Peyer's patch (tissue), 4 donors: Measurements from ENCODE around the gene CDK6. TPM values are rescaled to one million over a fixed set of nuclear protein-coding genes. Genes with fewer than 3 reads are reported as not detected.

ENCODE experiments used
- DNase-seq, 3 donors: peaks; one replicate each; pipeline ENCODE4 v3.0.0-alpha.2; 2017 to 2019
- H3K27ac ChIP-seq, 4 donors: fragments of 200-600 bp; sonication (generic); one replicate each; pipeline ENCODE4 v1.5.1; 2016 to 2019
- H3K27me3 ChIP-seq, 2 donors: fragments of 200-600 bp; sonication (generic); one replicate each; pipeline ENCODE4 v1.5.1; 2019
- H3K36me3 ChIP-seq, 3 donors: fragments of 200-600 bp; sonication (generic); one replicate each; pipeline ENCODE4 v1.5.1; 2016 to 2019
- H3K4me1 ChIP-seq, 4 donors: fragments of 200-600 bp; sonication (generic); one replicate each; pipeline ENCODE4 v1.5.1; 2016 to 2019
- H3K4me3 ChIP-seq, 4 donors: fragments of 200-600 bp; sonication (generic); 1 replicate in 3 of 4; 2 replicates in 1 of 4; pipeline ENCODE4 v1.5.1; 2016 to 2019; ENCODE audit warnings: mild to moderate bottlenecking in 1 of 4
- H3K9me3 ChIP-seq, 4 donors: fragments of 200-600 bp; sonication (generic); one replicate each; pipeline ENCODE4 v1.5.1; 2016 to 2019; ENCODE audit warnings: mild to moderate bottlenecking in 1 of 4
- POLR2A ChIP-seq, 2 donors: fragments of 450-650 bp; IDR thresholded peaks; one replicate each; pipeline ENCODE4 v1.5.1; 2017; ENCODE audit warnings: antibody characterized with exemption in 2 of 2, mild to moderate bottlenecking in 2 of 2, moderate library complexity in 2 of 2
- total RNA-seq, 4 donors: library from RNA; depleted of rRNA; stranded (reverse); fragments of >200 nt; gene quantifications; one replicate each; pipeline ENCODE4 v1.1.0, GENCODE V29; 2016
- TF ChIP-seq, protein P1 (sequence below), 6 experiments: fragments of 450-650 bp in 4 of 6; fragments of 200-600 bp in 2 of 6; sonication (generic) in 1 of 6; IDR thresholded peaks; one replicate each; pipeline ENCODE4 v1.5.1; 2017 to 2019; ENCODE audit warnings: antibody characterized with exemption in 6 of 6, mild to moderate bottlenecking in 3 of 6, moderate library complexity in 1 of 6

Gene CDK6
- total RNA-seq, 4 donors from 2014 or later = 25.6 to 75.1 (median 55.4) TPM

DNA sequence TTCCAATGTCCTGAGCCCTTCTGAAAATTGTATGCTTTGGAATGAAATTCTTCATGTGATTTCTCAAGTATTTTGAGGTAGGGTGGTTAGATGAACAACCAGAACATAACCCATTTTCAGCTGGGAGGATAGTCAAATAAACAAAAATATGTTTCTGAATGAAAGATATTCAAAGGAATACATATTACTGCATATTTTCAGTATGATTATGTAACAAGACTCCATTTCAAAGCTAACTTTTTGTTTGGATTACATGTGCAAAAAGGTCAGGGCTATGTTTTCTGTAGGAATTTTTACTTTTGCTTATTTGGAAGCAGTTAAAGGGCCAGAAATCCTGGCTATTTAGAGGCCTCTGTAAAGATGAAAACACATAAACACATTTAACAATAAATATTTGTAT lies 27.7 kb downstream of the CDK6 start:
- Histone ChIP-seq H3K4me3 (no peak overlapping the region), H3K27me3 (no peaks in the 10 kb centered on the region), H3K9me3 (no peaks in the 10 kb centered on the region), H3K4me1 (peaks cover 0 to 25% (median 3%) of the 10 kb centered on the region in 4 donors), H3K36me3 (no peaks in the 10 kb centered on the region), H3K27ac (no peak overlapping the region)
- no peak for TF ChIP-seq POLR2A (IDR thresholded peaks at IDR 0.05)
- TF ChIP-seq, protein P1, sequence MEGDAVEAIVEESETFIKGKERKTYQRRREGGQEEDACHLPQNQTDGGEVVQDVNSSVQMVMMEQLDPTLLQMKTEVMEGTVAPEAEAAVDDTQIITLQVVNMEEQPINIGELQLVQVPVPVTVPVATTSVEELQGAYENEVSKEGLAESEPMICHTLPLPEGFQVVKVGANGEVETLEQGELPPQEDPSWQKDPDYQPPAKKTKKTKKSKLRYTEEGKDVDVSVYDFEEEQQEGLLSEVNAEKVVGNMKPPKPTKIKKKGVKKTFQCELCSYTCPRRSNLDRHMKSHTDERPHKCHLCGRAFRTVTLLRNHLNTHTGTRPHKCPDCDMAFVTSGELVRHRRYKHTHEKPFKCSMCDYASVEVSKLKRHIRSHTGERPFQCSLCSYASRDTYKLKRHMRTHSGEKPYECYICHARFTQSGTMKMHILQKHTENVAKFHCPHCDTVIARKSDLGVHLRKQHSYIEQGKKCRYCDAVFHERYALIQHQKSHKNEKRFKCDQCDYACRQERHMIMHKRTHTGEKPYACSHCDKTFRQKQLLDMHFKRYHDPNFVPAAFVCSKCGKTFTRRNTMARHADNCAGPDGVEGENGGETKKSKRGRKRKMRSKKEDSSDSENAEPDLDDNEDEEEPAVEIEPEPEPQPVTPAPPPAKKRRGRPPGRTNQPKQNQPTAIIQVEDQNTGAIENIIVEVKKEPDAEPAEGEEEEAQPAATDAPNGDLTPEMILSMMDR (IDR thresholded peaks at IDR 0.05) = no peak
- no peak for DNase-seq

DNA sequence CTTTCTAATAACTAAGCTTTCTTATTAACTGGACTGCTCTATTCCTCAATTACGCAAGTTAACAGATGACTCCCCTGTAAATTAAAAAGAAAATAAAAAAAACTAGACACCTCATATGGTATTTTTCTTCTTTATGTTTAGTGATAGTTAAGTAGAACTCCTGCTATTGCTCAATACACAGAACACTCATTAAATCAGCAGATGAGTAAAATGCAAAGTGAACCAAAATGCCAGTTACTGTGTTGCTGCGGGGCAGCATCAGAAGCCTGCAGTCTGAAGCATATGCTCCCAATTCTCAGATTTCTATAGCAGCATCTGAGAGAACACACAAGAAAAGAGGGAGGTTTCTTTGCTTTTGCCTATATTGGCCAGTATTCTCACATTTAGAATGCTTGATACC lies 28.4 kb downstream of the CDK6 start:
- TF ChIP-seq, protein P1 (IDR thresholded peaks at IDR 0.05) = no peak
- no peak for TF ChIP-seq POLR2A (IDR thresholded peaks at IDR 0.05)
- Histone ChIP-seq H3K4me3 (no peak overlapping the region), H3K36me3 (no peaks in the 10 kb centered on the region), H3K27ac (no peak overlapping the region), H3K4me1 (peaks cover 0 to 19% (median 3%) of the 10 kb centered on the region in 4 donors), H3K27me3 (no peaks in the 10 kb centered on the region), H3K9me3 (no peaks in the 10 kb centered on the region)
- DNase-seq = no peak

DNA sequence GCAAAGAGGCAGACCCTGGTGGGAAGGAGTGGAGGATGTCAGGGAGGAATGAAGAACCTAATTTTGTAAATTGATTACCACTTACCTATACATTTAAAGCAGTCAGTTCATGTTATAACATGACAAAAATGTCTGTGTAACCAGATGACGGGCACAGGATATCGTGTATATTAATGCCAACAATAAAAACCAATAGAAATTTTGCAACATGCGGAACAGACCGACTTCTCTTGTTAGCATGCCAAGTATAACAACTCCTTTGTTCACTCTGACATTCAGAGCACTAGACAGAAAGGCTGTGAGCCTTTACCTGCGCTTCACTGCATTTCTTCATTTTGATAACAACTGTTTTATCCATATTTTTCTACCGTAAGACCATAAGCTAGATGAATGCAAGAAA lies 29.9 kb downstream of the CDK6 start:
- no peak for DNase-seq
- Histone ChIP-seq H3K36me3 (no peaks in the 10 kb centered on the region), H3K4me3 (no peak overlapping the region), H3K27me3 (no peaks in the 10 kb centered on the region), H3K9me3 (no peaks in the 10 kb centered on the region), H3K4me1 (peaks cover 0 to 19% (median 3%) of the 10 kb centered on the region in 4 donors), H3K27ac (no peak overlapping the region)
- TF ChIP-seq POLR2A (IDR thresholded peaks at IDR 0.05) = no peak
- TF ChIP-seq, protein P1 (IDR thresholded peaks at IDR 0.05) = no peak

DNA sequence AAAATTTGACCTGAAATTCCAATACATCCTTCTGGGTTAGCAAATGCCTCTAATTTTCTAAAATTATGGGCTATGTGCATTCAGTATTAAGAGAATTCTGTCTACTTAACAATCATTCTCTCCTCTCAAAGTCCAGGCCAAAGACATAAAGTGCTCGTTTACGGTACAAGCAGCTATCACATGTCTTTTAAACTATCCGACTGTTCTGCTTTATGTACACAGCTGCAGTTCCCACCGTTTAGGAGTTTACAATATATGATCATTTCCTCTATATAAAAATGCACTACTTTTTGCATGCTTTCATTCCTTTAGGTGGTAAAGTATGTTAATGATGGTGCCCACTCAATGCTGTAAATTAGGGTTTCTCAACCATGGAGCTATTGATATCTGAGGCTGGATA lies 34.0 kb downstream of the CDK6 start:
- no peaks in the 10 kb centered on the region for H3K4me1 ChIP-seq

DNA sequence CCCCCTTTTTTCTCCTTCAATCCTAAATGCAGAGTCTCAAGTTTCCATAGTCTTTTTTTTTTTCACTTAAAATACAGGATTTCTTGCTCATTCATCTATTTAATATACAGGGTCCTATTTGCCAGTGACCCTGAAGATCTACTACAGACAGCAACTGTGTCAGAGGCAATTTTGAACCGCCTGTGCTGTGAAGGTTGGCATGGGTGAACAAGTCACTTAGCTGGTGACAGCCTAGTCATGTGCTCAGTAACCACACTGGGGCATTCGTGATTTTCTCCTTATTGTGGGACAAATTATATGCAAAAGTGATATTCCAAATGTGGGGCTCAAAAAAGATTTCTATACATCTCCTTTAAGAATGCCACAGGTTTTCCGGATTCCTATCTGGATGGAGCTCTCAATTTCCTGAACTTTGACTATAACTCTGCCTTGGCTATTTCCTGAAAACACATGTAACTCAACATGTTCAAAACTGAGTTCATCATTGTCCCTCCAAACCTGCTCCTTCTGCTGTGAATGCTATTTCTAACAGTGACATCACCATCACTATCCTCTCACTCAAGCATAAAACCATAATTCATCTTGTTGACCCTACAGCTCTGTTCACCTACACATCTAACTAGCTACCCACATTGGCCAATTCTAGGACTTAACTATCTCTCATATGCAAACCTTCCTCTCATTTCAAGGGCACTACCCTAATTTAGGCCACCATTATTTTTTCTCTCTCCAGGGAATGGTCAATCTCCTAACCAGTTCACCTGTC lies 36.7 kb downstream of the CDK6 start:
- Histone ChIP-seq H3K4me1 (no peaks in the 10 kb centered on the region), H3K9me3 (no peaks in the 10 kb centered on the region), H3K27ac (no peak overlapping the region), H3K36me3 (no peaks in the 10 kb centered on the region), H3K27me3 (no peaks in the 10 kb centered on the region), H3K4me3 (no peak overlapping the region)
- TF ChIP-seq POLR2A (IDR thresholded peaks at IDR 0.05) = no peak
- TF ChIP-seq, protein P1 (IDR thresholded peaks at IDR 0.05) = no peak
- no peak for DNase-seq

More for the DNA sequence above, 34.0 kb downstream of the CDK6 start:
- Histone ChIP-seq H3K27me3 (no peaks in the 10 kb centered on the region), H3K36me3 (no peaks in the 10 kb centered on the region), H3K27ac (no peak overlapping the region), H3K9me3 (no peaks in the 10 kb centered on the region), H3K4me3 (no peak overlapping the region)
- TF ChIP-seq, protein P1 (IDR thresholded peaks at IDR 0.05) = no peak
- no peak for TF ChIP-seq POLR2A (IDR thresholded peaks at IDR 0.05)
- DNase-seq = no peak
